GM21825 (cell line): ENCODE data around the gene RB1.
"Not testable (repeated sequence)": the region's sequence is repeated elsewhere in the genome, so short reads cannot be mapped to it uniquely, and the experiment has no call there.

Experiments used
- ATAC-seq: cut with Tn5 transposase; IDR thresholded peaks from one replicate; pipeline ENCODE4 v1.9.1; 2021; ENCODE audit warnings: mild to moderate bottlenecking, moderate library complexity; ENCODE audit not compliant: unreplicated experiment

Gene RB1

GRCh38 chr13:48404952-48405351 is 101.4 kb downstream of the RB1 start:
- no peak for ATAC-seq

DNA sequence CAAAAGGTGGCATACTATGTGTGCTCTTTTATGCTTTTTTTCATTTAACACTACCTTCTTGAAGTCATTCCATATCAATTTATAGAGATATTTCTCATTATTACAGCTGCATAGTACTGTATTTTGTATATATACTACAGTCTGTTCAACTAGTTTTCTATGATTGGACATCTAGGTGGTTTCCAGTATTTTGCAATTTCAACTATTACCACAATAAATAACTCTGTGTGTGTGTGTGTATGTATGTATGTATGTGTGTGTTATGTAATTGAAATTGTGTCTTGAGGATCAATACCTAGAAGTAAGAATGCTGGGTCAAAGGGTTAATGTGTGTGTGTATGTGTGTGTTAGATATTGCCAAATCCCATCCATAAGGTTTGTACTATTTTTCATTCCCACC is 102.3 kb downstream of the RB1 start:
- ATAC-seq: no peak

DNA sequence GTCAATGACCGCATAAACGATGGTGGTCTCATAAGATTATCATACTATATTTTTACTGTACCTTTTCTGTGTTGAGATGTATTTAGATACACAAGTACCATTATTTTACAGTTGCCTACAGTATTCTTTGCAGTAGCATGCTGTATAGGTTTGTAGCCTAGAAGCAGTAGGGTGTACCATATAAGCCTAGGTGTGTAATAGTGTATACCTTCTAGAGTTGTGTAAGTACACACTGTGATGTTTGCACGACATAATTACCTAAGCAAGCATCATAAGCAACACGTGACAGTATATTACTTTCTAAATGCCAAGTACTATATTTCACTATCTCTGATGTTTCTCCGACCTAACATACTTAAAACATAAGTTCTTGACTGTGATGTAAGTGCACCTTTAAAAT is 106.6 kb downstream of the RB1 start:
- no peak for ATAC-seq

DNA sequence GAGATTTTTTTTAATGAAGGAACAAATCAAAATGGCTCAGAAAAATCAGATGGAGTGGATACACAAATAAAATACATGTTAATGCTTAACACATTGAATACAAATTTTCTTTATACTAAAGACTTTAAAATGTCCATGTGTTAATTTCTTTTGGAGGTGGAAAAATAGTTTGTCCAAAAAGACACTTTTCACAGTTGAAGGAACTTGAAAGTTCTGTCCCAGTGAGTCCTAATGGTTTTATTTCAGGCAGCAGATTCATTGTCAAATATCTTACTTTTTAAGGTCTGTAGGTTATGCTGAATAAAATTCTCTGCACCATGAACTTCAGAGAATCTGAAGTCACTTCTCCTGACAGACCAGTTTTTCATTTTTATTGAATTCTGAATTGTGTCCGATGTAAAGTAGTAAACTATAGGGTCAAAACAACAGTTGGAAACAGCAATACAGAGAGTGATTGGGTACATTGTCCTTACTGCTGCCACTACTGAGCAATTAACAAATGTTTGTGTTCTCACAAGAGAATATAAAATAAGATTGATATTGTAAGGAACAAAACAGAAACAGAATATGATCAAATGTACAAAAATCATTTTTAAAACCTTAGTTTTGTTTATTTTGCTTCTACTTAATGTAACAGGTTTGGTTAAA is 107.7 kb downstream of the RB1 start:
- ATAC-seq: no peak

DNA sequence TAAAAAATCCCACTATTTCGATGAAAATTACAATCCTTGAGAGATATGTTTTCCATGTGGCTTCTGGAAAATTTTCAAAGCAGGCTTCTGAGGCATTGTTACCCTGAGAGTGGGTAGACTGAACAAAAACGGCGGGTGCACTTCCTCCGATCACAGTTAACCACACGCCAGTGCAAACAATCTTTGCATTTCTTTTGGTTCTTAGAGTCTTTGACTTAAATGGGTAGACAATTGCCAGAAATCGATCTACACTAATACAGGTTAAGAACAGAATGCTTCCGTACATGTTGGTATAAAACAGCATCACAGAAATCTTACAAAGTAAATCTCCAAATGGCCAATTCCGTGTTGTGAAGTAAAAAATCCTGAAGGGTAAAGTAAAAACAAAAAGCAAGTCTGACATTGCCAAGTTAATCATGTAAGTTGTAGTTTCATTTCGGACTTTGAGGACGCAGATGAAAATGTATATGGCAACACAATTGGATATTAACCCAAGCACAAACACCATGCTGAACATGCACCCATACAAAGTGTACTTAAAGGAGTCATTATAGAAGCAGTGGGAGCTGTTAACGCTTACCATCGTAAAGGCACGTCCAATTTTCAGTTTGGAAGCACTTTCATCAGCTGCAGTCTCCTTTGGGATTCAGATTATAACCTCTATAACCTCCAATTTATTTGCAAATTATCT is 108.4 kb downstream of the RB1 start:
- ATAC-seq: no peak

DNA sequence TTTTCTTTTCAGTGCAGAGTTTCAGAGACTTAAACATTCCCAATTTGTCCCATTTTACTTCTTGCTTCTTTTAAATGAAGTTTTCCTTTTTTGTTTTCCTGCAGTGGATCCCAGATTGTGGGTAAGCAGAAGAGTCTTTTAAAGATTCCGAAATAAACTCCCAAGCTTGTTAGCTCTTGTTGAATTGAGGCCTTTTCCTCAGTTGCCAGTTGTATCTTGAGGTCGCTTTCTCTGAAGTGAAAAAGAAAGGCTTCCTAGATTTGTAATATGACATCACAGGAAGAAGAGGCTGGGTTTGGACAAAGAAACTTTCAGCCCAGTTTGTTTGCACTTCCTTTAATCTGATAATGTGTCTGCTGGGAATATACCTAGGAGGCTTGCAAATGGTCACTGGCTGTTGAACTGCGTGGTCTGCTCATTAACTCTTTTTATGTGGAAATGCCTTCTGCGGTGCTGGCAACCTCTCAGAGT is 109.4 kb downstream of the RB1 start, which contains the start of gene LPAR6:
Gene LPAR6, minus strand, starts transcription at position 233 of the 471 bp plus-strand sequence. CDS start 690 bp downstream, outside the sequence.
- ATAC-seq: no peak

GRCh38 chr13:48414501-48414900 is 111.0 kb downstream of the RB1 start:
- ATAC-seq: no peak

- ATAC-seq: no peak
These were observed 112.0 kb downstream of the RB1 start for GRCh38 chr13:48415516-48415915.

DNA sequence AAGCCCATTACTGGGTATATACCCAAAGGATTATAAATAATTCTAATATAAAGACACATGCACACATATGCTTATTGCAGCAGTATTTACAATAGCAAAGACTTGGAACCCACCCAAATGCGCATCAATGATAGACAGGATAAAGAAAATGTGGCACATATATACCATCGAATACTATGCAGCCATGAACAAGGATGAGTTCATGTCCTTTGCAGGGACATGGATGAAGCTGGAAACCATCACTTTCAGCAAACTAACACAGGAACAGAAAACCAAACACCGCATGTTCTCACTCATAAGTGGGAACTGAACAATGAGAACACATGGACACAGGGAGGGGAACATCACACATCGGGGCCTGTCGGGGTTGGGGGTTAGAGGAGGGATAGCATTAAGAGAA is 118.5 kb downstream of the RB1 start:
- ATAC-seq: not testable (repeated sequence)

- ATAC-seq: no peak
These were observed 120.7 kb downstream of the RB1 start for GRCh38 chr13:48424212-48424611.

GRCh38 chr13:48426052-48426451 is 122.5 kb downstream of the RB1 start:
- no peak for ATAC-seq

DNA sequence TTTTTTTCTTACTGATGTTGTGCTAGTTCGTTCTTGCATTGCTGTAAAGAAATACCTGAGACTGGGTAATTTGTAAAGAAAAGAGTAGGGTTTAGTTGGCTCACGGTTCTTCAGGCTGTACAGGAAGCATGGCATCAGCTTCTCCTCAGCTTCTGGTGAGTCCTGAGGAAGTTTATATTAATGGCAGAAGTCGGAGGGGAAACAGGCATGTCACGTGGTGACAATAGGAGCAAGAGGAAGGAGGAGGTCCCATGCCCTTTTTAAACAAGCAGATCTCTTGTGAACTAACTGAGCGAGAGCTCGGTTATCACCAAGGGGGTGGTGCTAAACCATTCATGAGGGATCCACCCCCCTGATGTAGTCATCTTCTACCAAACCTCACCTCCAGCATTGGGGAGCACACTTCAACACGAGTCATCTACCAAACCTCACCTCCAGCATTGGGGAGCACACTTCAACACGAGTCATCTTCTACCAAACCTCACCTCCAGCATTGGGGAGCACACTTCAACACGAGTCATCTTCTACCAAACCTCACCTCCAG is 123.3 kb downstream of the RB1 start:
- not testable (repeated sequence) for ATAC-seq

DNA sequence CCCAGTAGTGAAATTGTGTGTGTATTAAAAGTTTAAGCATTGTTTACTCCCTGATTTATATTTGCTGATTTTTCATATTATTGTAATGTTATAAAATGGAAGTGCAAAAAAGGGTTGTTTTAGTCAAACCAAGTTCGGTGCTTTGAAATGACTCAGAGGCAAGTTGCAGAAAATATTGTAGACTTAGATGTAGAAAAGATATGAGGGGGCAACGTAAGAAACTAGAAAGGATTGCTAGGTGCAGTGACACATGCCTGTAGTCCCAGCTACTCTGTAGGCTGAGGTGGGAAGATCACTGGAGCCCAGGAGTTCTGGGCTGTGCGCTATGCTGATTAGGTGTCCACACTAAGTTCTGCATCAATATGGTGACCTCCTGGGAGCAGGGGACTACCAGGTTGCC is 125.5 kb downstream of the RB1 start:
- ATAC-seq: no peak

- ATAC-seq: no peak
These were observed 126.3 kb downstream of the RB1 start for GRCh38 chr13:48429886-48430285.

DNA sequence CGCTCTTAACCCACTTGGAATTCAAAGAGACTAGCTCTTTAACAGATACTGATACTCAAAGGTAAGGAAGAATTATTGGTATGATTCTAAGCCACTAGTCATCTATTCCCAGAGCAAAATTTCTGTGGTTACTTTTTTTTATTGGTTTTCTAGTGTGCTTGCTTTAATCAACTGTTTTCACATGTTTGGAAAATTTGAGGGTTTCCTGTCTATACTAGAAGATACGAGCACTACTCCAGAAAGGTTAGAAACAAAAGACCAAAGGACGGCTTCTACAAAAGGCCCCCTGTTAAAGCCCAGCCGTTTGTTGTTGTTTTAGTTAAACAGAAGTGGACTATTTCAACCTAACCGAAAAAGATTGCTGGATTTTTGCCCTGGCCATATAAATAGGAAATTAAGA is 127.9 kb downstream of the RB1 start:
- no peak for ATAC-seq

DNA sequence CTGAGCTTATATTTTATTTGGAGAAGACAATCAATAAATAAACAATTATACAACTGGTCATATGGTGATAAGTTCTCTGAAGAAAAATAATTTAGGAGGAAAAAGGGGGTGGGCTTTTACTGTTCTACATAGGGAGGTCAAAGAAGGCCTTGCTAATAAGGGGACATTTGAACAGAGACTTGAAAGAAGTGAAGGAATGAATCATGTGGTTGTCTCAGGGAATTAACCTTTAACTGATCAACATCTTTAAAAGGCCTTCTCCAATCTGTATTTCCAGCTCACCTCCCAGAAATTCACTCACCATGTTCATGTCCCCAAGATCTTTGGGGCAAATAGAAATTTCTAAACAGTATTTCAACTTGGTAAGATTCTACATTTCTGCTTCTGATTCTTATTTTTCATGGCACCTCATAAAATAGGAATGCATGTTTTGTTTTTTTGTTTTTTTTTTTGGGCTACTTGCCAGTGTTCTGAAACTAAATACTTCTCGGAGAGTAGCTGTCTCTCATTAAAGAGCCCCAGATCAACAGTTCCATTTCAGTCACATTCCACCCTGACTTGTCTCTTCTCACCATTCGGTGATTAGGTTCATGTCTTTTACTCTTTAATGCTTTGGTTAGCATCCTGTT is 128.6 kb downstream of the RB1 start:
- no peak for ATAC-seq

GRCh38 chr13:48434200-48434599 is 130.6 kb downstream of the RB1 start:
- ATAC-seq: no peak

- ATAC-seq: no peak
These were observed 133.2 kb downstream of the RB1 start for GRCh38 chr13:48436661-48437288.

DNA sequence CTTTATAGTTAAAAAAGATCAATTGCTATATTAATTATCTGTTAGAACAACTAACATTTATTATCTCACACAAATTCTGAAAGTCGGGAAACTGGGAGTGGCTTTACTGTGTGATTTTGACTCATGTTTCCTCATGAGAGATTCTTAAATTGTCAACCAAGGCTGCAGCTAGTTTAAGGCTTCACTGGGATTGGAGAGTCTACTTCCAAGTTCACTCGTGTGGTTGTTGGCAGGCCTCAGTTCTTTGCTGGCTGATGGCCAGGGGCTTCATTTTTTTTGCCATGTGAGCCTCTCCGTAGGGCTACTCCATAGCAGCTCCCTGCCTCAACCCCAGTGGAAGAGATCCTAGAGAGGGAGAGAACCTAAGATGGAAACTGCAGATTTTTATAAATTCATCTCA is 133.8 kb downstream of the RB1 start:
- no peak for ATAC-seq

DNA sequence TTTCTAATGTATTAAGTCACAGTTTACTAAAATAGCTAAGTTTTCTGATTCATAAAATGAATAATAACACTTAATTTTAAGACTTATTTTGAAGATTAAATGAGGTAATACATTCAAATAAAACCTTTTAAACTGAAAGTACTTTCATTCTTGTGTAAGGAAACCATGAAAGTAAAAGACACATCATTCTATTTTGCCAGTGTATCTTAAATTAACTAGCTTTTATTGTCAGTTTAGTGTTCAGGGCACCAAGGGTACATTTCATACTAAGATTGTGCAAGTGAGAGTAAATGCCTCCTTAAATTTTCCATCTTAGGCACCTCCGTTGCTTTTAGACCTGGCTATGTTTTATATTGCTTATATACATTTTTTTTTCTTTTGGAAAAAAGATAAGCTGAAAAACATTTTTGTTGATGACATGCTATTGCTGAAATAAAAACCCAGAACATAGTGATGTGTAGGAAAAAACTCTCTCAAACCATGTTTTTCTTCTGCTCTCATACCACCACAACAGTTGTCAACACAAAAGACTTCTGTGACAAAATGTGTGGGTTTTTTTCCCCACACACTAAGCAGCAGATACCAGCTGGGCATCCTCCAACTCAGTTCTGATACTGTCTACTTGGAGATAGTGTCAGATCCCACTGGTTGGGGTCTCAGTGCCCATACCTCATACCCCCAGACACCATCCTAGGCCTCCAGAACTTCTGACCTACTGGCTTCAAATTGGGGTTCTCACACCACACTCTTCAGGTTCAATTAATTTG is 140.1 kb downstream of the RB1 start:
- no peak for ATAC-seq

DNA sequence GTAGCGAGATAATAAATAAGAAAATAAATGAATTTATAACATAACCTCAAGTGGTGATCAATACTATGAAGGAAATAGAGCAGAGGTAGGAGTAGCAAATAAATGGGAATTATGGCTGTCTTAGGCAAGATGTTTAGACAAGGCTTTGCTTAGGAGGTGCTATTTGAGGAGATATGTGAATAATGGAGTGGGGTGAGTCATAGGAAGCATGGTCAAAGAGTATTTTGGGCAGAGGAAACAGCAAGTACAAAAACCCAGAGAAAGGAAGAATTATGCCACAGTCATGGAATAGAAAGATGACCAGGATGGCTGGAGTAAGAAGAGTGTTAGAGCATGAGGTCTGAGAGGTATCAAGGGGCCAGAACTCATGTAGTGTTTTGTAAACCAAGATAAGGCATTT is 142.9 kb downstream of the RB1 start:
- ATAC-seq: no peak
